ENCODE results near the gene OR6C6.
"Not testable (repeated sequence)": the region's sequence is repeated elsewhere in the genome, so short reads cannot be mapped to it uniquely, and the experiment has no call there.

Gene OR6C6

DNA sequence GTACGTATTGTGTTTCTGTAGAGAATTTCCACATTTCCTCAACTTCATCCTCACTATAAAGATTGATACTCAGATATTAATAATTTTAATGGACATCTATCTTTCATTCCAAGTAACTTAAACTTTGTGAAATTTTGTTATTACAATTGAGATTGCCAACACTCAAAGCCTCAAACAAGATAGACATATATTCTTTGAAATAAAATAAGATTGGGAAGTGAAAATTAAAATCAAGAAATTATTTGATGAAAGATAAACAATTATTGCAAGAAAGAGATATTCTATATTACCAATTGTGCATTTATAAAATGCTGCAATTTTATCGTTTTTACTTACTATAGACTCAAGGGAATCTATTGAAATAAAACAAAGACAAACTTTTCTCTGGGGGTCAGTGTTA lies at the start of gene OR6C6:
Gene OR6C6 (minus strand): TSS at position 101 of the 400 bp plus-strand sequence. CDS start 1,337 bp downstream, outside the sequence.
- TF ChIP-seq, protein P1, sequence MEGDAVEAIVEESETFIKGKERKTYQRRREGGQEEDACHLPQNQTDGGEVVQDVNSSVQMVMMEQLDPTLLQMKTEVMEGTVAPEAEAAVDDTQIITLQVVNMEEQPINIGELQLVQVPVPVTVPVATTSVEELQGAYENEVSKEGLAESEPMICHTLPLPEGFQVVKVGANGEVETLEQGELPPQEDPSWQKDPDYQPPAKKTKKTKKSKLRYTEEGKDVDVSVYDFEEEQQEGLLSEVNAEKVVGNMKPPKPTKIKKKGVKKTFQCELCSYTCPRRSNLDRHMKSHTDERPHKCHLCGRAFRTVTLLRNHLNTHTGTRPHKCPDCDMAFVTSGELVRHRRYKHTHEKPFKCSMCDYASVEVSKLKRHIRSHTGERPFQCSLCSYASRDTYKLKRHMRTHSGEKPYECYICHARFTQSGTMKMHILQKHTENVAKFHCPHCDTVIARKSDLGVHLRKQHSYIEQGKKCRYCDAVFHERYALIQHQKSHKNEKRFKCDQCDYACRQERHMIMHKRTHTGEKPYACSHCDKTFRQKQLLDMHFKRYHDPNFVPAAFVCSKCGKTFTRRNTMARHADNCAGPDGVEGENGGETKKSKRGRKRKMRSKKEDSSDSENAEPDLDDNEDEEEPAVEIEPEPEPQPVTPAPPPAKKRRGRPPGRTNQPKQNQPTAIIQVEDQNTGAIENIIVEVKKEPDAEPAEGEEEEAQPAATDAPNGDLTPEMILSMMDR (IDR thresholded peaks at IDR 0.05), result no peak
- H3K27ac ChIP-seq, result no peak within 1 kb of the TSS
- DNase-seq (ENCODE audit: low spot score), result no peak
- H3K4me3 ChIP-seq, result no peak within 1 kb of the TSS

DNA sequence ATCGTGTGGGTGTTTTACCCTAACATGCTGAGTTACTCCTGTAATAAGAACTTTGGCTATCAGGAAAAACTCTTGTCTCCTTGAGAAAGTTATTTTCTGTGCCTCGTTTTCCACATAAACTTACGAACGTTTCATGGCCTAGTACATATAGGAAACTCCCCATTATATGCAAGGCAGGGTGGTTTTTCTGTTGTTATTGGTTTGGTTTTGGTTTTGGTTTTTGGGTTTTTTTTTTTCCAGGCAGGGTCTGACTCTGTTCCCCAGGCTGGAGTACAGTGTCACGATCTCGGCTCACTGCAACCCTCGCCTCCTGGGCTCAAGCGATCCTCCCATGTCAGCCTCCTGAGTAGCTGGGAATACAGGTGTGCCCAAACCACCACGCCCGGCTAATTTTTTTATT lies 39.6 kb upstream of the OR6C6 start:
- Histone ChIP-seq H3K4me3 (no peak overlapping the region), H3K27ac (no peak overlapping the region)
- DNase-seq (ENCODE audit: low spot score), result no peak
- TF ChIP-seq, protein P1 (IDR thresholded peaks at IDR 0.05), result no peak

DNA sequence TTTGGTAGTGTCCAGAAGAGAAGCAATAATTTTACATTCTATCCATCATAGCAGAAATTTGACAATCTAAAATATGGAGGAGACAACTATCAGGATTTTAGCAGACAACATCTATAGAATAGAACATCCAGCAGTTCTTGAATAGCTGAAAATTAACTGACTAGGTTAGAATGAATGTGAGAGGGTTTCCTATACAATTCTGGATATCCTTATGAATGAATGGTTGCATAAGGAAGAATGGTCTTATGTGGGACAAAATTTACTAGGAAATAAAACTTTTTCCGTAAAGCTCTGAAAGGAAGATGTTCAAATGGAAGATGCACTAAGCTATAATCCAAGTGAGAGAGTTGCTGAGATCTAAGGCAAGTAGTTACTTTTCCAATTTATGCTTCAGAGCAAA lies 34.1 kb upstream of the OR6C6 start, which contains the start of gene OR6C3:
Gene OR6C3 (plus strand): TSS at position 301 of the 400 bp plus-strand sequence. CDS start 955 bp downstream, outside the sequence.
- Histone ChIP-seq H3K27ac (no peak within 1 kb of the TSS), H3K4me3 (no peak within 1 kb of the TSS)
- TF ChIP-seq, protein P1 (IDR thresholded peaks at IDR 0.05), result no peak
- DNase-seq (ENCODE audit: low spot score), result no peak

DNA sequence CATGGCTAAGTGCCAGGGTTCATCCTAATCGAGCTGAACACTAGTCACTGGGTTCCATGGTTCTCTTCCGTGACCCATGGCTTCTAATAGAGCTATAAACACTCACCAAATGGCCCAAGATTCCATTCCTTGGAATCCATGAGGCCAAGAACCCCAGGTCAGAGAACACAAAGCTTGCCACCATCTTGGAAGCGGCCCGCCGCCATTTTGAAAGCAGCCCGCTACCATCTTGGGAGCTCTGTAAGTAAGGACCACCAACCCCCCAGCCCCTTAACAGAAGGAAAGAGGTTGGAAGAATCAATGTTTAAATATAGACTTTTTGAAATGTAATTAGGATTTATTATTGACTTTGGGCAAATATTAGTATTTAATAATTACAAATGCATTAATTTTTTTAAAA lies 29.4 kb upstream of the OR6C6 start:
- not testable (repeated sequence) for H3K27ac ChIP-seq; DNase-seq (ENCODE audit: low spot score); H3K4me3 ChIP-seq

DNA sequence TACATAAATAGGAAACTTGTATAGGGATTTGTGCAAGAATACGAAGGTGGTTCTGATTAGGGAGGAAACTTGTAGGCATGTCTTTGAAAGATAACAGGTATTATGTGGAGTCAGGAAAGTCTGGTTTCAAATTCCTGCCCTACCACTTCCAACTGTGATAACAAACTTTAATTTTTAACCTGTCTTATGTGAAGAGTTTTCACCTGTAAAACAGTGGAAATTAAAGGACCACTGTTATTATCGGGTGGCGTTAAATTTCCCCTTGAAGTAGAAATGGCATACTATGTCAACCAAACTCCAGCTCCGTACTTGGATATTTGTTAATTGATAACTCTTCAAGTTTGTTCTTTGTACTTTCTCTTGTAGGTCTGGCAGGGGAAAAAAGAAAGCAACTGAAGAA lies 23.8 kb upstream of the OR6C6 start:
- TF ChIP-seq, protein P1 (IDR thresholded peaks at IDR 0.05), result no peak
- no peak overlapping the region for H3K4me3 ChIP-seq
- H3K27ac ChIP-seq, result no peak overlapping the region
- DNase-seq (ENCODE audit: low spot score), result no peak

DNA sequence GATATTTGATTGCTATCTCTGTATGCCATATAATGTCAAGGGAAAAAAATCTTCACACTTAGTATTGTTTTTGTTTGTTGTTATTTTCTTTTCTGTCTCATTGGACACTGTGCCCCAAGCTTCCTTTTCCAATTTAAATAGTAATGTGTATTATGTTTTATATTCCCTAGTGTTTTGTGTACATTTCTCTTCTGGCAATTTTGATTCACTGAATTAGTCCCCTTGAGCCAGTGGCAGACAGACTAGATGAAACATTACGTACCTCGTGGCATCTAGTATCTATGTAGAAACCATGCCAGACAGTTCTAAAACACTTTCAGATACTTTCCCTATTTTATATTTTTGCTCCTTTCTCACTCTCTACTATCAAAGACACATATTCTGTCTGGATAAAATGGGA lies 17.7 kb upstream of the OR6C6 start, which contains the start of gene OR6C1:
Gene OR6C1 (plus strand): TSS at position 301 of the 400 bp plus-strand sequence. CDS start 6,257 bp downstream, outside the sequence.
- DNase-seq (ENCODE audit: low spot score), result no peak
- Histone ChIP-seq H3K27ac (no peak within 1 kb of the TSS), H3K4me3 (no peak within 1 kb of the TSS)
- TF ChIP-seq, protein P1 (IDR thresholded peaks at IDR 0.05), result no peak

DNA sequence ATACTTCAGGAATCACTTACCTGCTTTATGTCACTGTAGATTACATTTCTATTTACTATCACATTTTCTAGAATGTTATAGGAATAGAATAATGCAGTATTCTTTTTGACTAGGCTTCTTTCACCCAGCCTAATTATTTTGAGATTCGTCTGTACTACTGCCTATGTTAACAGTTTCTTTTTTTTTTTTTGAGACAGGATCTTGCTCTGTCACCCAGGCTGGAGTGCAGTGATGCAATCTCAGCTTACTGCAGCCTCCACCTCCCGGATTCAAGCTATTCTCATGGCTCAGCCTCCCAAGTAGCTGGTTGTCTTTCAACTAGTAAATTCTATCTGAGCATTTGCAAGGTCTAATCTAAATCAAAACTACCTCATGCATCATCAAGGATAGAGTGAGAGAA lies 6.4 kb downstream of the OR6C6 start:
- TF ChIP-seq, protein P1 (IDR thresholded peaks at IDR 0.05), result no peak
- DNase-seq (ENCODE audit: low spot score), result no peak
- no peak overlapping the region for H3K27ac ChIP-seq
- H3K4me3 ChIP-seq, result no peak overlapping the region
